HCT116 (cell line): ENCODE measurements around the gene PDE6A.

ENCODE experiments used
- ATF3 ChIP-seq: IDR thresholded peaks from 2 replicates; pipeline ENCODE4 v1.6.1; 2012
- CTCF ChIP-seq, 3 experiments: fragments of 200-600 bp in 1 of 3; sonication (generic) in 1 of 3; IDR thresholded peaks in 2 of 3; conservative IDR thresholded peaks in 1 of 3; 2 replicates each; pipeline ENCODE4 v1.5.1; 2012 to 2017; ENCODE audit warnings: low read depth in 2 of 3, low read length in 2 of 3, antibody characterized with exemption in 1 of 3, borderline replicate concordance in 1 of 3, control low read depth in 1 of 3, mild to moderate bottlenecking in 1 of 3, mixed read lengths in 1 of 3, mixed run types in 1 of 3, moderate library complexity in 1 of 3; ENCODE audit not compliant: insufficient read depth in 1 of 3
- EGR1 ChIP-seq: IDR thresholded peaks from 2 replicates; pipeline ENCODE4 v1.6.1; 2012; ENCODE audit warnings: low read depth
- ELF1 ChIP-seq: IDR thresholded peaks from 2 replicates; pipeline ENCODE4 v1.6.1; 2012; ENCODE audit warnings: low read depth, borderline replicate concordance
- EZH2 ChIP-seq: fragments of 200-600 bp; sonication (generic); IDR thresholded peaks from 2 replicates; pipeline ENCODE4 v1.6.1; 2017; ENCODE audit warnings: antibody characterized with exemption, mixed run types
- EZH2phosphoT487 ChIP-seq: fragments of 200-600 bp; IDR thresholded peaks from 2 replicates; pipeline ENCODE4 v1.6.1; 2018; ENCODE audit warnings: antibody characterized with exemption, borderline replicate concordance
- POLR2A ChIP-seq: IDR thresholded peaks from 2 replicates; pipeline ENCODE4 v1.7.0; 2011; ENCODE audit warnings: borderline replicate concordance; ENCODE audit not compliant: insufficient read depth, insufficient read length; ENCODE audit errors: extremely low read depth
- POLR2AphosphoS5 ChIP-seq: IDR thresholded peaks from 2 replicates; pipeline ENCODE4 v1.6.1; 2011; ENCODE audit warnings: mild to moderate bottlenecking, low read depth, low read length, moderate library complexity
- RAD21 ChIP-seq: IDR thresholded peaks from 2 replicates; pipeline ENCODE4 v1.6.1; 2012; ENCODE audit warnings: low read depth, mild to moderate bottlenecking

GRCh38 chr5:149930043-149930748 is 14.4 kb downstream of the PDE6A start:
- TF ChIP-seq POLR2A (no peak), CTCF (IDR thresholded peaks at IDR 0.05 in 2 of 3, conservative IDR thresholded peaks at IDR 0.05 in 1 of 3; ENCODE audit: borderline replicate concordance in 1 of 3, insufficient read depth in 1 of 3, low read depth in 2 of 3, low read length in 2 of 3) (no peak), EZH2 (no peak), EGR1 (no peak), RAD21 (no peak), EZH2phosphoT487 (no peak), ATF3 (no peak), ELF1 (no peak), POLR2AphosphoS5 (no peak)
